Fibroblast of villous mesenchyme (primary cell): ENCODE measurements around the gene TLDC2. TPM values are rescaled to one million over a fixed set of nuclear protein-coding genes. Genes with fewer than 3 reads are reported as not detected.

Experiments used
- DNase-seq: peaks from one replicate; pipeline ENCODE4 v3.0.0-alpha.2; 2010; ENCODE audit warnings: low read depth
- H3K4me3 ChIP-seq: 2 replicates; pipeline ENCODE4 v1.5.1; 2011; ENCODE audit warnings: low read depth, mild to moderate bottlenecking, low read length
- CTCF ChIP-seq: IDR thresholded peaks from 2 replicates; pipeline ENCODE4 v1.5.1; 2012; ENCODE audit warnings: low read depth, mild to moderate bottlenecking, low read length; ENCODE audit not compliant: insufficient read depth
- total RNA-seq: library from RNA; depleted of rRNA; stranded (reverse); fragments of >200 nt; gene quantifications from 2 replicates; pipeline ENCODE4 v1.2.3, GENCODE V29; 2012

The TLDC2 gene
- total RNA-seq, 1 donor: not detected

- no peak for DNase-seq
- no peak for TF ChIP-seq CTCF
- H3K4me3 ChIP-seq: no peak overlapping the region
Measured at GRCh38 chr20:36845288-36845971, 30.5 kb upstream of the TLDC2 start.

- TF ChIP-seq CTCF: no peak
- peak; percentile 96 for DNase-seq
- no peak overlapping the region for H3K4me3 ChIP-seq
Measured at GRCh38 chr20:36847009-36847709, 28.8 kb upstream of the TLDC2 start.

DNA sequence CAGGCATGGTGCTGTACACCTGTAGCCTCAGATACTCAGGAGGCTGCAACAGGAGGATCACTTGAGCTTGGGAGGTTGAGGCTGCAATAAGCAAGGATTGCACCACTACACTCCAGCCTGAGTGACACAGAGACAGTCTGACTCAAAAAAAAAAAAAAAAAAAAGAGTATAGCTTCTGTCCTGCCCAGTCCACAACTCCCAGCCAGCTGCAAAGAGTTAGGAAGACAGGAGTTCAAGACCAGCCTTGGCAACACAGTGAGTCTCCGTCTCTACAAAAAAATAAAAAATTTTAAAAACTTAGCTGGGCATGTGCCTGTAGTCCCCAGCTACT lies 28.3 kb upstream of the TLDC2 start:
- H3K4me3 ChIP-seq: no peak overlapping the region
- TF ChIP-seq CTCF: no peak
- no peak for DNase-seq

GRCh38 chr20:36848078-36848660 lies 27.8 kb upstream of the TLDC2 start:
- H3K4me3 ChIP-seq: no peak overlapping the region
- TF ChIP-seq CTCF: no peak
- peak; percentile 90 for DNase-seq

- no peak overlapping the region for H3K4me3 ChIP-seq
- TF ChIP-seq CTCF: no peak
- DNase-seq: no peak
Measured at GRCh38 chr20:36848677-36849076, 27.3 kb upstream of the TLDC2 start.

- no peak overlapping the region for H3K4me3 ChIP-seq
- DNase-seq: no peak
- no peak for TF ChIP-seq CTCF
Measured at GRCh38 chr20:36849333-36850065, 26.4 kb upstream of the TLDC2 start.
